ENCODE measurements around the gene UROC1. TPM values are rescaled to one million over a fixed set of nuclear protein-coding genes. Genes with fewer than 3 reads are reported as not detected.

The UROC1 gene
- total RNA-seq, 1 experiment from 2014 or later: not detected

GRCh38 chr3:126498929-126499328, 18.6 kb downstream of the UROC1 start:
- H3K27ac ChIP-seq (ENCODE audit: low read depth, low read length, poor library complexity, severe bottlenecking): no peak overlapping the region
- no peaks in the 10 kb centered on the region for H3K27me3 ChIP-seq (replicated peaks; ENCODE audit: insufficient read depth, low read depth, low read length, poor library complexity)
- no TSS peak for BruUV-seq (replicated peaks)
- TF ChIP-seq CTCF (conservative IDR thresholded peaks at IDR 0.05; ENCODE audit: low read depth, low read length) (no peak), EZH2 (IDR thresholded peaks at IDR 0.05; ENCODE audit: borderline replicate concordance, low read depth, low read length, poor library complexity, severe bottlenecking) (no peak)
- intact Hi-C loops (cut with micrococcal nuclease; ENCODE audit: unreplicated experiment): no loop called here
- H3K9me3 ChIP-seq (ENCODE audit: low read depth, low read length, poor library complexity, severe bottlenecking): no peaks in the 10 kb centered on the region
- H3K36me3 ChIP-seq (ENCODE audit: insufficient read depth, low read length, poor library complexity, severe bottlenecking): no peaks in the 10 kb centered on the region
- CTCF ChIA-PET: no interaction called here
- no peak overlapping the region for H3K4me3 ChIP-seq (ENCODE audit: low read depth, low read length, poor library complexity, severe bottlenecking)
- H3K4me1 ChIP-seq (ENCODE audit: insufficient read depth, low read length, poor library complexity, severe bottlenecking): no peaks in the 10 kb centered on the region
- POLR2A ChIA-PET (ENCODE audit: low non-redundant PET): no interaction called here
- no peak for DNase-seq (ENCODE audit: low spot score)

- Histone ChIP-seq H3K27me3 (replicated peaks; ENCODE audit: insufficient read depth, low read depth, low read length, poor library complexity) (no peaks in the 10 kb centered on the region), H3K4me1 (ENCODE audit: insufficient read depth, low read length, poor library complexity, severe bottlenecking) (no peaks in the 10 kb centered on the region), H3K4me3 (ENCODE audit: low read depth, low read length, poor library complexity, severe bottlenecking) (no peak overlapping the region), H3K27ac (ENCODE audit: low read depth, low read length, poor library complexity, severe bottlenecking) (no peak overlapping the region), H3K36me3 (ENCODE audit: insufficient read depth, low read length, poor library complexity, severe bottlenecking) (no peaks in the 10 kb centered on the region), H3K9me3 (ENCODE audit: low read depth, low read length, poor library complexity, severe bottlenecking) (no peaks in the 10 kb centered on the region)
- no peak for DNase-seq (ENCODE audit: low spot score)
- BruUV-seq (replicated peaks): no TSS peak
- TF ChIP-seq CTCF (conservative IDR thresholded peaks at IDR 0.05; ENCODE audit: low read depth, low read length): no peak
- TF ChIP-seq EZH2 (IDR thresholded peaks at IDR 0.05; ENCODE audit: borderline replicate concordance, low read depth, low read length, poor library complexity, severe bottlenecking): no peak
- CTCF ChIA-PET: no interaction called here
- intact Hi-C loops (cut with micrococcal nuclease; ENCODE audit: unreplicated experiment): no loop called here
- POLR2A ChIA-PET (ENCODE audit: low non-redundant PET): no interaction called here
Observed at GRCh38 chr3:126498461-126498860, 19.1 kb downstream of the UROC1 start.

GRCh38 chr3:126497956-126498355, 19.6 kb downstream of the UROC1 start:
- no peaks in the 10 kb centered on the region for H3K9me3 ChIP-seq (ENCODE audit: low read depth, low read length, poor library complexity, severe bottlenecking)
- H3K4me1 ChIP-seq (ENCODE audit: insufficient read depth, low read length, poor library complexity, severe bottlenecking): no peaks in the 10 kb centered on the region
- no TSS peak for BruUV-seq (replicated peaks)
- no peaks in the 10 kb centered on the region for H3K27me3 ChIP-seq (replicated peaks; ENCODE audit: insufficient read depth, low read depth, low read length, poor library complexity)
- ChIA-PET CTCF (no interaction called here), POLR2A (ENCODE audit: low non-redundant PET) (no interaction called here)
- intact Hi-C loops (cut with micrococcal nuclease; ENCODE audit: unreplicated experiment): no loop called here
- no peaks in the 10 kb centered on the region for H3K36me3 ChIP-seq (ENCODE audit: insufficient read depth, low read length, poor library complexity, severe bottlenecking)
- no peak overlapping the region for H3K27ac ChIP-seq (ENCODE audit: low read depth, low read length, poor library complexity, severe bottlenecking)
- TF ChIP-seq CTCF (conservative IDR thresholded peaks at IDR 0.05; ENCODE audit: low read depth, low read length): no peak
- TF ChIP-seq EZH2 (IDR thresholded peaks at IDR 0.05; ENCODE audit: borderline replicate concordance, low read depth, low read length, poor library complexity, severe bottlenecking): no peak
- no peak overlapping the region for H3K4me3 ChIP-seq (ENCODE audit: low read depth, low read length, poor library complexity, severe bottlenecking)
- DNase-seq (ENCODE audit: low spot score): no peak
